Neural cell (in vitro differentiated cells): Measurements from ENCODE around the gene PRR33. TPM values are rescaled to one million over a fixed set of nuclear protein-coding genes. Genes with fewer than 3 reads are reported as not detected.

Source experiments
- H2AFZ ChIP-seq: fragments of 200-600, 300-800 bp; sonication (generic), shearing (Covaris generic); 2 replicates; pipeline ENCODE4 v1.6.0; 2014; ENCODE audit warnings: low read depth, mild to moderate bottlenecking, antibody characterized with exemption, low read length, moderate library complexity
- H3F3A ChIP-seq: fragments of 200-600 bp; shearing (Covaris generic); 2 replicates; pipeline ENCODE4 v1.6.1; 2016; ENCODE audit warnings: mild to moderate bottlenecking, moderate library complexity, mixed read lengths, antibody characterized with exemption, low read length; ENCODE audit not compliant: insufficient read depth, poor library complexity, severe bottlenecking
- H3K27ac ChIP-seq: fragments of 200-600, 300-800 bp; sonication (generic), shearing (Covaris generic); 2 replicates; pipeline ENCODE4 v1.5.1; 2014; ENCODE audit warnings: mild to moderate bottlenecking, low read length, moderate library complexity
- H3K27me3 ChIP-seq: fragments of 300-800, 200-600 bp; sonication (generic), shearing (Covaris generic); 2 replicates; pipeline ENCODE4 v1.6.0; 2014; ENCODE audit warnings: mild to moderate bottlenecking, low read depth, low read length, moderate library complexity; ENCODE audit not compliant: insufficient read depth
- H3K36me3 ChIP-seq: fragments of 300-800, 200-600 bp; sonication (generic), shearing (Covaris generic); 2 replicates; pipeline ENCODE4 v1.5.1; 2014; ENCODE audit warnings: mild to moderate bottlenecking, antibody characterized with exemption, low read length, moderate library complexity; ENCODE audit not compliant: insufficient read depth
- H3K4me2 ChIP-seq: fragments of 300-800, 200-600 bp; sonication (generic), shearing (Covaris generic); 2 replicates; pipeline ENCODE4 v1.6.0; 2014; ENCODE audit warnings: mild to moderate bottlenecking, low read length
- H3K4me3 ChIP-seq: fragments of 300-800, 200-600 bp; sonication (generic), shearing (Covaris generic); 2 replicates; pipeline ENCODE4 v1.5.1; 2014; ENCODE audit warnings: mild to moderate bottlenecking, low read length, moderate library complexity
- H3K79me2 ChIP-seq: fragments of 200-600 bp; shearing (Covaris generic); replicated peaks from 2 replicates; pipeline ENCODE4 v1.6.0; 2014; ENCODE audit warnings: mild to moderate bottlenecking, low read length, moderate library complexity; ENCODE audit not compliant: insufficient read depth
- H3K9ac ChIP-seq: fragments of 300-800, 200-600 bp; sonication (generic), shearing (Covaris generic); 2 replicates; pipeline ENCODE4 v1.6.1; 2016; ENCODE audit warnings: mild to moderate bottlenecking, low read length, mixed read lengths
- H3K9me2 ChIP-seq: fragments of 200-600 bp; shearing (Covaris generic); 2 replicates; pipeline ENCODE4 v1.6.1; 2016; ENCODE audit warnings: mild to moderate bottlenecking, low read length, mixed read lengths; ENCODE audit not compliant: insufficient read depth
- H3K9me3 ChIP-seq: fragments of 200-600, 300-800 bp; sonication (generic), shearing (Covaris generic); 2 replicates; pipeline ENCODE4 v1.6.1; 2016; ENCODE audit warnings: mild to moderate bottlenecking, mixed run types, low read length, moderate library complexity, mixed read lengths
- H4K20me1 ChIP-seq: fragments of 200-600 bp; shearing (Covaris generic); 2 replicates; pipeline ENCODE4 v1.6.1; 2016; ENCODE audit warnings: mild to moderate bottlenecking, mixed run types; ENCODE audit not compliant: insufficient read depth
- CTCF ChIP-seq: fragments of 450-650 bp; IDR thresholded peaks from 2 replicates; pipeline ENCODE4 v1.5.1; 2014; ENCODE audit warnings: antibody characterized with exemption, mild to moderate bottlenecking, moderate library complexity; ENCODE audit not compliant: poor library complexity, severe bottlenecking
- EP300 ChIP-seq: fragments of 450-650 bp; conservative IDR thresholded peaks from 2 replicates; pipeline ENCODE4 v1.6.1; 2014; ENCODE audit warnings: antibody characterized with exemption, mild to moderate bottlenecking, moderate library complexity; ENCODE audit not compliant: poor library complexity, severe bottlenecking
- EZH2 ChIP-seq: fragments of 200-600, 300-800 bp; shearing (Covaris generic), sonication (generic); IDR thresholded peaks from 2 replicates; pipeline ENCODE4 v1.6.1; 2014; ENCODE audit warnings: antibody characterized with exemption, low read length, borderline replicate concordance, mild to moderate bottlenecking; ENCODE audit not compliant: insufficient read depth, poor library complexity, severe bottlenecking
- MXI1 ChIP-seq: fragments of 450-650 bp; conservative IDR thresholded peaks from 2 replicates; pipeline ENCODE4 v1.6.1; 2014; ENCODE audit warnings: antibody characterized with exemption, mild to moderate bottlenecking; ENCODE audit not compliant: poor library complexity, severe bottlenecking
- POLR2AphosphoS5 ChIP-seq: IDR thresholded peaks from 2 replicates; pipeline ENCODE4 v1.6.1; 2012
- RAD21 ChIP-seq: fragments of 450-650 bp; conservative IDR thresholded peaks from 2 replicates; pipeline ENCODE4 v1.6.1; 2014; ENCODE audit warnings: antibody characterized with exemption, mild to moderate bottlenecking, moderate library complexity
- REST ChIP-seq: IDR thresholded peaks from 2 replicates; pipeline ENCODE4 v1.6.1; 2012; ENCODE audit warnings: borderline replicate concordance
- SMC3 ChIP-seq: fragments of 450-650 bp; conservative IDR thresholded peaks from 2 replicates; pipeline ENCODE4 v1.6.1; 2014; ENCODE audit warnings: antibody characterized with exemption, mild to moderate bottlenecking, moderate library complexity; ENCODE audit not compliant: poor library complexity
- TAF1 ChIP-seq: IDR thresholded peaks from 2 replicates; pipeline ENCODE4 v1.6.1; 2012; ENCODE audit warnings: low read depth
- polyA plus RNA-seq: library from polyadenylated mRNA; depleted of rRNA; stranded (reverse); fragments of >200 nt; gene quantifications from 2 replicates; pipeline ENCODE4 v1.2.3, GENCODE V29; 2014

Gene PRR33
- polyA plus RNA-seq, 1 donor from 2014 or later, result not detected

- no peak for TF ChIP-seq POLR2AphosphoS5
- no peak for TF ChIP-seq MXI1
- TF ChIP-seq TAF1, result no peak
- no peak for TF ChIP-seq CTCF
- no peak for TF ChIP-seq EP300
- no peak for TF ChIP-seq REST
- TF ChIP-seq EZH2, result no peak
- no peak for TF ChIP-seq SMC3
- no peak for TF ChIP-seq RAD21
- Histone ChIP-seq H4K20me1 (no peaks in the 10 kb centered on the region), H3F3A (no peaks in the 10 kb centered on the region), H2AFZ (no peak overlapping the region), H3K4me3 (no peak overlapping the region), H3K27ac (no peak overlapping the region), H3K27me3 (no peaks in the 10 kb centered on the region), H3K9me3 (no peaks in the 10 kb centered on the region), H3K4me2 (no peak overlapping the region), H3K79me2 (no peaks in the 10 kb centered on the region), H3K36me3 (no peaks in the 10 kb centered on the region), H3K9ac (no peak overlapping the region), H3K9me2 (no peaks in the 10 kb centered on the region)
These were observed 38.1 kb downstream of the PRR33 start for GRCh38 chr11:1853376-1854131.

GRCh38 chr11:1852877-1853276, 38.8 kb downstream of the PRR33 start, which contains the start of gene LSP1:
Gene LSP1, plus strand, starts transcription at chr11:1853084. Its CDS starts 61 bp downstream, at chr11:1853145.
- H3K9me2 ChIP-seq, result no peaks in the 10 kb centered on the region
- H3K4me2 ChIP-seq, result no peak within 1 kb of the TSS
- no peak within 1 kb of the TSS for H2AFZ ChIP-seq
- no peaks in the 10 kb centered on the region for H3K27me3 ChIP-seq
- no peaks in the 10 kb centered on the region for H3K79me2 ChIP-seq
- no peak within 1 kb of the TSS for H3K27ac ChIP-seq
- no peak within 1 kb of the TSS for H3K9ac ChIP-seq
- no peaks in the 10 kb centered on the region for H3F3A ChIP-seq
- H3K9me3 ChIP-seq, result no peaks in the 10 kb centered on the region
- H3K36me3 ChIP-seq, result no peaks in the 10 kb centered on the region
- H3K4me3 ChIP-seq, result no peak within 1 kb of the TSS
- no peaks in the 10 kb centered on the region for H4K20me1 ChIP-seq
- no peak for TF ChIP-seq EP300
- no peak for TF ChIP-seq POLR2AphosphoS5
- no peak for TF ChIP-seq SMC3
- TF ChIP-seq EZH2, result no peak
- no peak for TF ChIP-seq MXI1
- no peak for TF ChIP-seq REST
- no peak for TF ChIP-seq CTCF
- no peak for TF ChIP-seq RAD21
- no peak for TF ChIP-seq TAF1
